Loucy (cell line): ENCODE measurements around the gene CNGA2.

ENCODE experiments used
- EZH2phosphoT487 ChIP-seq: fragments of 200-600 bp; IDR thresholded peaks from 2 replicates; pipeline ENCODE4 v1.6.1; 2018; ENCODE audit warnings: antibody characterized with exemption, mild to moderate bottlenecking, moderate library complexity, borderline replicate concordance
- TF ChIP-seq, protein P1 (sequence below): fragments of 200-600 bp; sonication (generic); conservative IDR thresholded peaks from 2 replicates; pipeline ENCODE4 v1.5.1; 2014; ENCODE audit warnings: mild to moderate bottlenecking, antibody characterized with exemption, low read length

DNA sequence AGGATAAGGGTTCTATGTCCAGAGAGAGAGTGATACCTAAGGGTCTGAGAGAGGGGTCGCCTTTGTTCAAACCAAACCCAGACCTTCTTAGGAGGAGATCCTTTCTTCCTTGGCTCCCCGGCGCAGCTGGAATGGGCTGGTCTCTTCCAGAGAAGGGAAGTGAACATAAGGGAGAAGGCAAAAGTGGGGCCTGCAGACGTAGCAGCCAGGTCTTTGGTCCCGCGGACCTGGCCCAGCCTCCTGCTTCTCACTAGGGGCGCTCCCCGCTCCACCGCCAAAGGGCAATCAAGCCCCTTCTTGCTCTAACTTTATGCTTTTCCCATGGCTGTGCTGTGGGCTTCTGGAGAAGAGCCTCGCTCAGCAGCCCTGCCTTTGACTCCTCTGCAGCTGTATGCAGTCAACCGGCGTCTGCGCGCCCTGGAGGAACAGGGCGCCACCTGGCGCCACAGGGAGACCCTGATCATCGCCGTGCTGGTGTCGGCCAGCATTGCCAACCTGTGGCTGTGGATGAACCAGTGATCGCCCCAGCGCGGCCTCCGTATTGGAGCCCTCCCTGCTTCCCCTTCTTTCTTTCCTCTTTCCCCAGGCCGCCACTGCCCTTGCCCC is 12.2 kb upstream of the CNGA2 start:
- TF ChIP-seq, protein P1, sequence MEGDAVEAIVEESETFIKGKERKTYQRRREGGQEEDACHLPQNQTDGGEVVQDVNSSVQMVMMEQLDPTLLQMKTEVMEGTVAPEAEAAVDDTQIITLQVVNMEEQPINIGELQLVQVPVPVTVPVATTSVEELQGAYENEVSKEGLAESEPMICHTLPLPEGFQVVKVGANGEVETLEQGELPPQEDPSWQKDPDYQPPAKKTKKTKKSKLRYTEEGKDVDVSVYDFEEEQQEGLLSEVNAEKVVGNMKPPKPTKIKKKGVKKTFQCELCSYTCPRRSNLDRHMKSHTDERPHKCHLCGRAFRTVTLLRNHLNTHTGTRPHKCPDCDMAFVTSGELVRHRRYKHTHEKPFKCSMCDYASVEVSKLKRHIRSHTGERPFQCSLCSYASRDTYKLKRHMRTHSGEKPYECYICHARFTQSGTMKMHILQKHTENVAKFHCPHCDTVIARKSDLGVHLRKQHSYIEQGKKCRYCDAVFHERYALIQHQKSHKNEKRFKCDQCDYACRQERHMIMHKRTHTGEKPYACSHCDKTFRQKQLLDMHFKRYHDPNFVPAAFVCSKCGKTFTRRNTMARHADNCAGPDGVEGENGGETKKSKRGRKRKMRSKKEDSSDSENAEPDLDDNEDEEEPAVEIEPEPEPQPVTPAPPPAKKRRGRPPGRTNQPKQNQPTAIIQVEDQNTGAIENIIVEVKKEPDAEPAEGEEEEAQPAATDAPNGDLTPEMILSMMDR, result no peak
- no peak for TF ChIP-seq EZH2phosphoT487
